OCI-LY3 (cell line): Measurements from ENCODE around the gene NHS.

Experiments used
- EZH2phosphoT487 ChIP-seq: fragments of 200-600 bp; shearing (Covaris generic); IDR thresholded peaks from 2 replicates; pipeline ENCODE4 v1.6.1; 2018; ENCODE audit warnings: antibody characterized with exemption, mixed run types, low read depth
- TF ChIP-seq, protein P1 (sequence below): fragments of 200-600, 300-600 bp; sonication (generic); IDR thresholded peaks from 2 replicates; pipeline ENCODE4 v1.5.1; 2014; ENCODE audit warnings: antibody characterized with exemption, low read length, low read depth

DNA sequence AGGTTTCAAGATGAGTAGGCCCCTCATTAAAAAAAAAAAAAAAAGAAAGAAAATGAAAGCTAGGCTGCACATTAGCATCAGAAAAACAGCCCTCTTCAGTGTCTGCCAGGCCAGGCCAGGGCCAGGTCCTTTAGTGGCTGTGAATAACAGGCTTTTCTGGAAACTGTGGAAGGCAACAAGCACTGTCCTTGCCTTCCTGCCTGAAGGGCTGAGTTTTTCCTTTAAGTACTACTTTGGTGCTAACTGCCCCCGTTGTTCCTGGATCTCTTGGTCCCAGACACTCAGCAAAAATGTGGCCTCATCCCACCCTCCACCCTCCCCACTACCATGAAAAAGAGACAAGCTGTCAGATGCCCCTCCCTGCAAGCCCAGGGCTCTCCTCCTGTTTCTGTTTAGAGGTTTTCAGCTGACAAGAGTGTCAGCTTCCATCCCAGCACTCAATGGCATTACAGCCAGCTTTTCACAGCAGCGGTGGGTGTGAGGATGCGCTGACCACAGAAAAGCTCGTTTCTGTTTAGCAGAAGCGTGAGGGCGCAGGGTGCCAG lies 174.2 kb downstream of the NHS start:
- TF ChIP-seq, protein P1, sequence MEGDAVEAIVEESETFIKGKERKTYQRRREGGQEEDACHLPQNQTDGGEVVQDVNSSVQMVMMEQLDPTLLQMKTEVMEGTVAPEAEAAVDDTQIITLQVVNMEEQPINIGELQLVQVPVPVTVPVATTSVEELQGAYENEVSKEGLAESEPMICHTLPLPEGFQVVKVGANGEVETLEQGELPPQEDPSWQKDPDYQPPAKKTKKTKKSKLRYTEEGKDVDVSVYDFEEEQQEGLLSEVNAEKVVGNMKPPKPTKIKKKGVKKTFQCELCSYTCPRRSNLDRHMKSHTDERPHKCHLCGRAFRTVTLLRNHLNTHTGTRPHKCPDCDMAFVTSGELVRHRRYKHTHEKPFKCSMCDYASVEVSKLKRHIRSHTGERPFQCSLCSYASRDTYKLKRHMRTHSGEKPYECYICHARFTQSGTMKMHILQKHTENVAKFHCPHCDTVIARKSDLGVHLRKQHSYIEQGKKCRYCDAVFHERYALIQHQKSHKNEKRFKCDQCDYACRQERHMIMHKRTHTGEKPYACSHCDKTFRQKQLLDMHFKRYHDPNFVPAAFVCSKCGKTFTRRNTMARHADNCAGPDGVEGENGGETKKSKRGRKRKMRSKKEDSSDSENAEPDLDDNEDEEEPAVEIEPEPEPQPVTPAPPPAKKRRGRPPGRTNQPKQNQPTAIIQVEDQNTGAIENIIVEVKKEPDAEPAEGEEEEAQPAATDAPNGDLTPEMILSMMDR: no peak
- no peak for TF ChIP-seq EZH2phosphoT487
